ENCODE data around the gene MTERF4.
"Not testable (repeated sequence)": the region's sequence is repeated elsewhere in the genome, so short reads cannot be mapped to it uniquely, and the experiment has no call there.

Gene MTERF4

DNA sequence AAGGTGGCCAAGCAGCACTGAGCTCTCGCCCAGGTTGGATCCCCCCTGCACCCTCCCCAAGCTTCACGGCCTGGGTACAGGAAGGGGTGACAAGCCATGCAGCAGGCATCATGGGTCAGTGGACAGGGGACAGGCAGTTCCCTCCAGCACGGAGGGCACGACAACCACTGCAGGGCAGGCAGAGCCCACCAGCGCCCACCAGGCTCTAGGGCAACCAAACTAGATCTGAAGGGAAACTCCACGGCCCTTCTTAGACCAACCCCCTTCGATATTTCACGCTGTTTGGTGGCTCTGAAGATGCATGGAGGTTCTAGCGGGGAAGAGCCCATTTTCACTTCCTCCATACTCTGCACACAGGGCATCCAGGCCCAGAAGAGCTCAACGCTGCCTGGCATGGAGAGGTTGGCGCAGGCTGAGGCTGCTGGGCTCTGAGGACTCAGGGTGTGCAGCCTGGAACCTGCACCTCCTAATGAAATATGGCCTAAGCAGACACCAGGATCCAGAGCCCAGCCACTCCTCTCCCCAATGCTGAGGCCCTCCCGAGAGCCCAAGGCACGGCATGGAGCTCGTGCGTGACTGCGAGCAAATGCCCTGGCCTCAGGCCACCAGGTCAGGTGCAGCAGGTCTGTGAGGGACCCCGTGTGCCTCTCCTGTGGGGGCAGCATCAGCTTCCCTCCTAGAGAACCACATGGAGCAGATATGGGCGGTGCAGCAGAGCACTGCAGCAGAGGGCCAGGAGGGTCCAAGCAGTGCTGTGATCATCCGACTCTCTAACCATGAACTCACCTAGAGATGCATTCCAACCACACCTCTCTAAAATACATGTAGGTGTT, 8.7 kb upstream of the MTERF4 start:
- FAIRE-seq, result no peak

DNA sequence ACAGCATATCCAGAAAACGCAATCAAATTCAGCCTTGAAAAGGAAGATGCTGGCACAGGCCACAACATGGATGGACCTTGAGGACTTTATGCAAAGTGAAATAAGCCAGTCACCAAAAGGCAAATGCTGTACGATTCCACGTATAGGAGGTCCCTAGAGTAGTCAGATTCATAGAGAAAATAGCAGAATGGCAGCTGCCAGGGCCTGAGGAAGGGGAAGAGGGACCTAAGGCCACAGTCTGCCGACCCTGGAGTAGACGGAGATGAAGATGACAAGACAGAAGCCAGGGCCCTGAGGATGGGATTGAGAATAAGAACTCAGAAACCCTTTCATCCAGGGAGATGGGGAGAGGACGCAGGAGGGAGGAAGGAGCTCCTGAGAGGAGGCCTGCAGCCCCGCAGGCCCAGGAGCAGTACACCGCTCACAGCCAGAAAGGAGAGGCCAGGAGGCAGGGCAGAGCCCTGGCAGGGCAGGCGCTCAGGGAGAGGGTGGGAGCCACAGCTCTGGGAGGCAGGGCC, 8.1 kb upstream of the MTERF4 start:
- FAIRE-seq, result no peak

DNA sequence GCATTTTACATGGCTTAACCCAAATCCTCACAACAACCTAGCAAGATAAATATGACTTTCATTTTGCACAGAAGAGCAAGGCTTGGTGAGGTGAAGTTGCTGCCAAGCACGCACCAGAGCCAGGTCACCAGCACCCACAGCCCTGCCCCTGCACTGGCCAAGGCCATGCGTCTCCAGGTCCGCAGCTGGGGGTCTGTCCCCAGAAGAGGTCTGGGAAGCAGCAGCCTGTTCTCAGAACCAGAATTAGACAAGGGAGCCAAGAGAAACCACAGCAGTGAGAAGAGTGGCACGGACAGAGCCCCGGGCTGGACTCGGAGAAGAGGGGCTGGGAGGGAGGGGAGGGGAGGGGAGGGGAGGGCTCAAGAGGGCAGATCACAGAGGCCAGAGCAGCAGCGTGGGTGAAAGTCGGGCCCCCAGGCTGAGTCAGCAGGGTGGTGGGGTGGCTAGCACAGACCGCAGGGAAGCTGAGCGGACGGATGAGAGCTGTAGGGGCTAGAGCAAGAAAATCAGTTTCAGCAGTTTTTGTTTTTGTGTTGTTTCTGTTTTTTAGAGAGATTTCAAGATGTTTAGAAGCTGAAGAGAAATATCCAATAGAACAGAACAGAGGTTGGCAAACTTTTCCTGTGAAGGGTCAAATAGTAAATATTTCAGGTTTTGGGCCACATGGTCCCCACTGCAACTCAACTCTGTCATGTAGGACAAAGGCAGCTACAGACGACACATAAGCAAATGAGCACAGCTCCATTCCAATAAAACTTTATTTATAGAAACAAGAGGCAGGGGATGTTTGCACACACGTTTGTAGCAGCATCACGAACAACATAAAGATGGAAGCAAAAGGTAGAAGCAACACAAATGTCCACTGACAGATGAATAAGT, 7.4 kb upstream of the MTERF4 start:
- FAIRE-seq, result no peak

DNA sequence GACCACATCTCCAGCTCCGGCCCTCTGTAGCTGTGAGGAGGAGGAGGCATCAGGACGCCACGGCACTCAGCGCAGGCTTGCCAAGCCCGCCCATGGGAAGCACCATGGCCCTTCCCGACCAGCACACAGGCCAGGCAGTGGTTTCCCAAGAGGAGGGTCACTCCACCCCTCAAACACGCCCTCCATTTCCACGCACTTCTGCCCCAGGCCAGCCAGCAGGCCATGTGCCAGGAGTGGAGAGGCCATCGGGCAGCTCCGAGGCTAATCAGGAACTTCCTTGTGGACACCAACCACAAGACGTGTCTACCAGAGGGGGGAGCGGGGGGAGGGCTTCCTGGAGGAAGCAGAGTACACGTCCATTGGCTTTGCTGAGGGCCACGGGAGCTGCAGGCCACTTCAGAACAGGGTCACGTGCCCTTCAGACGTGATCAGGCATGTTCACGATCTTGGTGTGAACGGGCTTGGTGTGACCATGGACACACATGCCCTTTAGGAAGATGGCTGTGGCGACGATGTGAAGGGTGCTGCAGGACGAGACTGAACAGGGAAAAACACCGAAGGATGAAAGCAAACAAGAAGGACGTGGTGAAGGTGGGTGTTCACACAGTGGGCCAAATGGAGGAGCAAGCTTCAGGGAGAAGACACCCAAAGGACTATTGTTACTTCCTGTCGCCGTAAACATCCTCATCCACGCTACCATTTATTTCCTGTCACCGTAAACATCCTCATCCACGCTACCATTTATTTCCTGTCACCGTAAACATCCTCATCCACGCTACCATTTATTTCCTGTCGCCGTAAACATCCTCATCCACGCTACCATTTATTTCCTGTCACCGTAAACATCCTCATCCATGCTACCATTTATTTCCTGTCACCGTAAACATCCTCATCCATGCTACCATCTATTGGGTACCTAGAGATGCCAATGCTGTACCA, 6.5 kb upstream of the MTERF4 start:
- no peak for FAIRE-seq

DNA sequence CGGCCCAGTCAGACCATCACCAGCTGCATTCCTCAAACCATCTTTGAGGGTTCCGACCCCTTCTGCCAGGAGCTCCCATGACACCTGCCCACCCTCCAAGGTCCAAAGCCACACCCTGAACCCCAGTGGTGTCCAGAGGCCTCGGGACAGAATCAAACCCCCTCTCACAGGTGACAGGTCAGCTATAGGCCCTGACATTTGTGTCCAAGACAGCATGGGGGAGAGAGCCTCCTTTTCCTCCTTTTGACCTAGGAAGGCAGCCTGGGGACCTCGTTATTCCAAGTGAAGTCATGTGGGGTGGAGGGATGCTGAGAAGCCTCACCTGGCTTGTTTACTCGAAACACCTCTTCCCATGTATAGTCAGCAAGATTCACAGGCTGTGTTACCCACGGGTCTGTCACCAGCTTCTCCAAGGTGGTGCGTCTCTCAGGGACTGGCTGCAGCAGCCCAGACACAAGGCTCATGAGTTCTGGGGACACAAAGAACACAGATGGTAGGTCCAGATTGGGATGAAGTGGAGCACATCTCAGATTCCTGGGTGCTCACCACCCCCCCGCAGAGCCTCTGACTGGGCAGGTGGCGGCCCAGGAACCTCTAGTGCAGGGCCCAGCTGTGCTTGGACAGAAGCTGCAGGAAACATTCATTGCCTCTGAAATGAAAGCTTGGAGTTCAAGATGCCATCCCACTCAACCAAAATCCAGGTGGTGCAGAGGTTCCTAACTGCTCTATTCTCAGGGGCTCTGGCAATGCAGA, 5.1 kb upstream of the MTERF4 start:
- FAIRE-seq, result no peak

DNA sequence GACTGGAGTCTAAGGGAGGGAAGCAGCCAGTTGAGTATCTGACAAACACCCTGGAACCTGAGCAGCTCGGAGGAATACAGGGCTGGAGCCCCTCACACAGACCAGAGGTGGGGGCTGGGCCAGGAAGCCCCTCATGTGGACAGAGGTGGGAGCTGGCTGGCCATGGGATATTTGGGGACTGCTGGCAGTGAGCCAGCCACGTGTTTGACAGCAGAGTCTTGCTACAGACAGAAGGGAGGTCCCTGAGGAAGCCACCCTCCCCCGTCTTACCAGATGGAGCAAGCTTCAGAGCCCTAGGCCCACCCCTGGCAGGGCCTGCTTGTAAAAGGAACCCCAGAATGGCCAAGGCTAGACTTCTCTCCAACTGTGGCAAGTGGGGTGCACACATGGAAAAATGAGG, 3.6 kb upstream of the MTERF4 start:
- no peak for FAIRE-seq

DNA sequence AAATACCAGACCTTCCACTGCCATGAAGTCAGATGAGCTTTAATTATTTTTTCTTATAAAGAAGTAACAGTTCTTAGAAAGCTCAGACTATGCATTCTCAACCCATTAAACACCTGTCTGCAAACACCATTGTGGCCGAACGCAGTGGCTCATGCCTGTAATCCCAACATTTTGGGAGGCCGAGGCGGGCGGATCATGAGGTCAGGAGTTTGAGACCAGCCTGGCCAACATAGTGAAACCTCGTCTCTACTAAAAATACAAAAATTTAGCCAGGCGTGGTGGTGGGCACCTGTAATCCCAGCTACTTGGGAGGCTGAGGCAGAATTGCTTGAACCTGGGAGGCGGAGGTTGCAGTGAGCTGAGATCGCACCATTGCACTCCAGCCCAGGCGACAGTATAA, 2.5 kb upstream of the MTERF4 start:
- FAIRE-seq, result not testable (repeated sequence)

DNA sequence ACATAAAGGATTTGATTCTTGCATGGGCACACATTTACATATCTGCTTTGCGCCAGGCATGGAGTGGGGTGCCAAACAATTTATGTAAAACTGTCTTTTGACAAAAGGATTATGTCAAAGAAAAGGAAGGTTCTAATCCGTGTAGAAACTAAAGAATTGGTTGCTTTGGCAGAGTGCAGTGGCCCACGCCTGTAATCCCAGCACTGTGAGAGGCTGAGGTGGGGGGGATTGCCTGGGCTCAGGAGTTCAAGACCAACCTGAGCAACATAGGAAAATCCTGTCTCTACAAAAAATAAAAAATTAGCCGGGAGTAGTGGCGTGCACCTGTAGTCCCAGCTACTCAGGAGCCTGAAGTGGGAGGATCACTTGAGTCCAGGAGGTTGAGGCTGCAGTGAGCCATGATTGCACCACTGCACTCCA, 1.1 kb upstream of the MTERF4 start:
- FAIRE-seq, result no peak

DNA sequence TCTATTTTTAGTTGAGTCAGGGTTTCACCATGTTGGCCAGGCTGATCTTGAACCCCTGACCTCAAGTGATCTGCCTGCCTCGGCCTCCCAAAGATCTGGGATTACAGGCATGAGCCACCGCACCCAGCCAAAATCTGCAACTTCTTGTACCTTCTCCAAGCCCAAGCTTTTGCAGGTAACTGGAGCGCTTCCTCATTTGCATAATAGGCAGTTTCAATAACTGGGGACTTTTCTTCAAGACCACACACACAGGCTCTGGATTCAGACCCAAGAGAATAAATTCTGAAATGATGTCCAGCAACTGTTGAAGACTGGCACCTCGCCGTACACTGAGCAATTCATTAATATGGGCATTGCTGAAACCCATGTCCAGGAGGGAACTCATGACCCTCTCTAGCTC, 2.8 kb downstream of the MTERF4 start:
- FAIRE-seq, result no peak

DNA sequence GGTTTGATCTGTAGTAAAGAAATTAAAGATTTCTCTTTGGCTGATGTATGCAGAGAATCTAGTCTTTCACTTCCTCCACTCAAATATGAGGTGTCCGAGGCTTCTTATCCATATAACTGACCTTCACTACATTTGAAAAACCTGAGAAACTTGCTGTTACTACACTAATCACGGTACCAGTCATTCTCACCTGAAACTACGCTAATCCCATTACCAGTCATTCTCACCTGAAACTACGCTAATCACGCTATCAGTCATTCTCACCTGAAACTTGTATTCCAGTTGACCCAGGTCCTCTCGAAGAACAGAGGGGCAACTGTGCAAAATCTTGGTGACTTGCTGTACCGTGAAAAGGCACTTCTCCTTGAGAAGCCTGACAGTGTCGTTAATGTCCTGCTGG, 5.1 kb downstream of the MTERF4 start:
- no peak for FAIRE-seq

DNA sequence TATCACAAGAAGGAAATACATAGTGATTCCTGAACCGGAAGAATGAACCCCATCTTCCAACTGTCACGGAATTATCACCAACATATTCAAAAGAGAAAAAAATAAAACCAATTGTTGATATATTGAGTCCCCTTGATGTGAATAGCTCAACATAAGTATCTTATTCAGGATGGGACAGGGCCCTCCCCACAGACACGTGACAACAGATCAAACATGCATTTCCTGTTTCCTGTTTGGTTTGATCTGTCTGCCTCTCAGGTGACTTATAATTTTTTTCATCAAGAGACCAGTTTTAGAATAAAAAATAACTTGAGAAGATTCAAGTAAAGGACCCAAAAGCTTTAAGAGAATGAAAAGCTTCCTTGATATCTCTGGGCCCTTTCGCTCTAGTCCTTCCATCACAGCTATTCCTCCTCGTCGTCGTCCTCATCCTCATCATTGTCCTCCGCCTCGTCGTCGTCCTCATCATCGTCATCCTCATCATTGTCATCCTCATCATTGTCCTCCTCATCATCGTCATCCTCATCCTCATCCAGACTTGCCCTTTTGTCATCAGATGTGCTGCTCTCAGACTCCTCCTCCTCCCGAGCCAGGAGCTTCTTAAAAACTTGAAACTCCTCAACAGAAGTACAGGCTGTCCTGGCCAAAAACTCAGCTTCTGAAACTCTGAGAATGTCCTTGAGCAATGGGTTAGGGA, 6.3 kb downstream of the MTERF4 start:
- no peak for FAIRE-seq

DNA sequence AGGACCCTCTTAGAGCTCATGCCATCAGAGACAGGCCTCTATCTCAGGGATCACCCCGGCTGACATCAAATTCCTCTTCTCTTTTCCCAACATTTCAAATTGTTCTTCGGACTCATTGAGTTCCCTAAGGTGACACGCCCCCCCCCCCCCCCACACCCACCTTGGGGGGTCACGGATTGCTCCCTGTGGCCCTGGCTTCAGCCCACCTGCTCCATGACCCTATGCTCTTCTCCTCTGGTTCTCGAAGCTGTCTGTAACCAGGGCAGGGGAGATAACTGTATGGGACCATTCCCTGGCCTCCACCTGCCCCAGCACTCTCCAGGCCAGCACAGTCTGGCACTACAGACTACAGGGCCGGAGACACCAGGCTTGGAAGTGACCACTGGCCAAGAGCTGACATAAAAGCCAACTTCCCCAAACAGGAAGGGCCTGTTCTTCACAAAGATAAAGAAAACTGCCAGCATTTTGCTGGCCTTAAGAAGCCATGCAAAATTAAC, 7.1 kb downstream of the MTERF4 start:
- FAIRE-seq, result no peak

DNA sequence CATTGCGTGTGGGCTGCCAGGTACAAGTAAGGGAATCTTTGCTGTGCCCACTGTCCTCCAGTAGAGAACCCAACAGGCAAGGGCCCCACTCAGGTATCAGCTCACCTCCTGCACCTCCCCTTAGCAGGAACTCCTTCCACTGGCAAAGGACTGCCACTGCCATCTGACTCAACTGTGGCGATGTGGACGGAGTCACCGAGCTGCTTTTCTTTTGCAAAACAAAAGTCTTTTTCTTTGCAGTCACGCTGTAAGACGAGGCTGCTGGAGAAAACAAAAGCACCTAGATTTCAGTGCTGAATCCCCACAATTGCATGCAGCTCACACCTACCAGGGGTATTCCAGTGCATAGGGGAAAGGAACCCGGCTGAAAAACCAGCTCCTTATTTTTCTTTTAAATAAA, 7.9 kb downstream of the MTERF4 start:
- no peak for FAIRE-seq

DNA sequence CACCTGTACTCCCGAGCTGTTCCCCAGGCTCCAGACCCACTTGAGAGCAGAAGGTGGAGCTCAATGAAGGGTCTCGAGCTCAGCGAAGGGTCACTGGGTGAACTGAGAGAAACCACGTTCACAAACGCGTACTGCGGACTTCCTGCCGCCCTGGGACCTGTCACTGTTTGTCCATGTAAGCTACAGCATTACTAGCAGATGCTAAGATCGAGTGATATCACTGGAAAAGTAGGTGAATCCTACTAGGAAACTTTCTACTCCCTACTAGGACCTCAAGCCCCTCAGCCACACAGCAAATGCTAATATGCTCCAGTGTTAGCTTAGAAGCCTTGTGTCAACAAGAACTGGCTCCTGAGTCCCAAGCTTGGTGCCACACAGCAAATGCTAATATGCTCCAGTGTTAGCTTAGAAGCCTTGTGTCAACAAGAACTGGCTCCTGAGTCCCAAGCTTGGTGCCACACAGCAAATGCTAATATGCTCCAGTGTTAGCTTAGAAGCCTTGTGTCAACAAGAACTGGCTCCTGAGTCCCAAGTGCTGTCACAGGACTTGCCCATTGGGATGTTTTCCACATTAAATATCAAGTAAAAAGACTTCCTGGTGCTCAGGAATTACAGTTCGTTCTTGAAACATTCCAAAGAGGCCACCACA, 8.8 kb downstream of the MTERF4 start:
- not testable (repeated sequence) for FAIRE-seq

DNA sequence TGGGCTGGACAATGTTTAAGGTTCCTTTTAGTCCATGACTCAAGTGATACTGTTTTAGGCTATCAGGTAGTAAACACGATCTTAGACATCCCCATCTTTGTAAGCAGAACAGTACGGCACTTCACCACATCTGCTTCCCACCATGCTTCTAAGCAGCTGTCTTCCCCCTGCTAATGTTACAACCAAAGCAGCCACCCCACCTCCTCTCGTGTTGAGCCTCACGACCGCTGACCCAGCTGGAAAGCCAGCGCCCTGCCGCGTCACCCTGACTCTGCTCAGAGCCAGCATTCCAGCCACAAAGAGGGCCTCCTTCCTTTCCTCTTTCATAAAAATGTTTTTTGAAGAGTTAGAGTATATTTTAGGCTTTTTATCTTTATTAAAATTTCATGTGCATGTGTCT, 9.4 kb downstream of the MTERF4 start:
- no peak for FAIRE-seq

DNA sequence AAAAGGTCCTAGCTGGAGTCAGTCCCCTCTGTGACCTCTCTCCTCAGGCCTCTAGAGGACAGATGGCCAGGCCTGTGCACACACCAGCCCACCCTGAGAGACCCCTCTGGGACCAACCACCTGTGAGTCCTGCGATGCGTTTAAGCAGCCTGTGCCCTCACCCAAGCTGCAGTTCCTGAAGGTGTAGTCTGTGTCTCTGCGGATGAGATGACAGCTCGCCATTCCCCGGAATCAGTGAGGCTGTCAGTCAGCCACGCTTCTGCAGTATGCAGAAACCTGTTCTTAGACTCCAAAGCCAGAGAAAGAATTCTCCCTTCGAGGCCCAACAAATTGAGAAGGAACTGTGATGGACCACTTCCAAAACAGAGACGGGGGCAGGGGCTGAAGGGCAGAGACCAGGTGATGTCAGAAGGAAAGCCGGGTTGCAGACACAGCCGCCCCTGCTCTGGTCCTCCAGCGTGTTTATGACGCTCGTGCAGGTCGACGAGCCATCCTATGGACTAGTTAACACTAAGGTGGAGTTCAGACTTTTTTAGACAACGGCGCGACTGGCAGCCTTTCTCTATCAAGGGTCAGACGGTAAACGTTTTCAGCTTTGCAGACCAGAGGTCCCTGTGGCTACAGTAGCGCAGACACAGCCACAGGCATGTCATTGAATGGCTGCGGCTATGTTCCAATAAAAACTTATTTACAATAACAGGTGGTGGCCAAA, 10.2 kb downstream of the MTERF4 start:
- no peak for FAIRE-seq

DNA sequence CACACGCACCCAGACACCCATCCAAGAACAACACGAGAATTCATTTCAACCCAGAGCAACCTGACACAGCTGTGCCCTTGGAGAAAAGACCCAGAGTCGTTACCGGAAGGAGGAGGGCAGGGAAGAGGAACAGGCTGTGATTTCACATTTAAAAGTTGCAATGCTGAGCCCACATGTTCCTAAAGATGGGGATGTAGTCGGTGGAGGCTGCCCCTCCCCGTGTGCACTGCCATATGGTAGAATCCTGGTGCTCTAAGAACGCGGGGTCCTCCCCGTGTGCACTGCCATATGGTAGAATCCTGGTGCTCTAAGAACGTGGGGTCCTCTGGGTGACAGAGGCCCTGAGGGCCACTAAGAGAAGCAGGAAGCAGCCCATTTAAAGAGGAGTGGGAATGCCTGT, 10.9 kb downstream of the MTERF4 start:
- no peak for FAIRE-seq

DNA sequence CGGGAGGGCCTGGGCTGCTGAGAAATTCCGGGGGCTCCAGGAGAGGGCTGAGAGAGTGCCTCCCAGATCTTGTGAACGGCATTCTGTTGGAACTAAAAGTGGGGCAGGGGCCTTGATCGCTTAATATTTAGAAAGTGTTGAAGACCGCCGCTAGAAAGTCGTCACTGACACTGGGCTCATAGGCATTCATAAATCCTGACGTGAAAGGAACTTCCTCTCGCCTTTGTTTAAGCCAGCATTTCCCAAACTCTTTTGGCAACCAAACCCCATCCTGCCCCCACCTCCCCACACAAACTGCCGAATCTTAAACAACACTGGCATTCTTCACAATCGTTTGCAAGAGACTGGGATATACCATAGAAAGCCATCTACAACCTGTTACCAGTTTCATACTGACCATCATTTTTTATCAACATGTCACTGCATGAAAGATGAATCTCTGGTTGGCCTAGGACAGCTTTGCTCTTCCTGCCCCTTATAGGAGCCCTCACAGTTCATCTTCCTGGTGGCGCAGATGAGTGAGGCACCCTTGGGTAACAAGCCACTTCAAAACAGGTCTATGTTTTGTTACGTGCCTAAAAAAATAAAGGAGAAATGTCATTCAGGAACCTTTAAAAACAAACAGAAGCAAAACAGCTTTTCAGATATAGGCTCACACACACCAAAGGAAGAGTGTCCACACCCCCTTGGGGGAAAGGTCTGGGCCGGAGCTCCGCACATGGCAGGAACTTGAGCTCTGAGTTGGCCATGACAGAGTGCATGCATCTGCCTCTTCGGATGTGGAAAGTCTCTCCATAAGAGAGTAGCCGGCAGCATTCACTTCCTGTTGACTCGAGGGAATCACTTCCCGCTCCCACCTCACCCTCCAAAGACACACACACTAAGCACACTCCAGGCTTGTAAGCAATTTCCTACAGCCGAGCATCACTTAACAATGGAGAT, 13.0 kb downstream of the MTERF4 start:
- no peak for FAIRE-seq

DNA sequence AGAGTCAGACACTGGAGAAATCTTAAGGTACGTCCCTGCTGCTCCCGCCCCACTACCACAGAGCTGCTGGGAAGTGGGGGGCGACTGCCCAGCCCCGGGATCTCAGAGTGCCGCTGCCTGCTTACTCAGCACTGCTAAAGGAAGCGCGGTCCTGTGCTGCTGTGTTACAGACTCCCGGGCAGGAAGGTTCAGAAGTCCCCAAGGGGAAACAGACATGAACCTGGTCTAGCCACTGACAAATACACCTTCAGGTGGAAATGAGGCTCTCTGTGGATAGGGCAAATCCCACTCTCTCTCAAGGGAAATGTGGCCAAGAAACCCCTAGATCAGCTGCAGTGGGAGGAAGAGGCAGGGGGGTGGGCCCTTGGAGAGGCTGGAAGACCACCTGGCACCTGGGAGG, 13.7 kb downstream of the MTERF4 start:
- FAIRE-seq, result no peak
